HepG2 (cell line): ENCODE measurements around the gene IZUMO4. TPM values are rescaled to one million over a fixed set of nuclear protein-coding genes. Genes with fewer than 3 reads are reported as not detected.

Source experiments
- CAMTA2 ChIP-seq: sonication (generic); formaldehyde crosslinking; IDR thresholded peaks from 2 replicates; pipeline ENCODE4 v1.4.0; 2020; ENCODE audit warnings: mild to moderate bottlenecking, missing genetic modification reagents, borderline replicate concordance
- CHCHD3 ChIP-seq: sonication (generic); formaldehyde crosslinking; IDR thresholded peaks from 2 replicates; pipeline ENCODE4 v1.8.0; 2022; ENCODE audit warnings: mild to moderate bottlenecking, missing genetic modification reagents, moderate library complexity
- GPN1 ChIP-seq: sonication (generic); formaldehyde crosslinking; IDR thresholded peaks from 2 replicates; pipeline ENCODE4 v1.5.1; 2020; ENCODE audit warnings: missing genetic modification reagents, borderline replicate concordance
- GTF2F1 ChIP-seq: fragments of 150-350 bp; IDR thresholded peaks from 2 replicates; pipeline ENCODE4 v1.6.1; 2014; ENCODE audit warnings: low read length
- IRF2 ChIP-seq: IDR thresholded peaks from 2 replicates; pipeline ENCODE4 v1.6.1; 2018; ENCODE audit warnings: missing genetic modification reagents, missing compliant biosample characterization
- KDM3A ChIP-seq: IDR thresholded peaks from 2 replicates; pipeline ENCODE4 v1.6.1; 2018; ENCODE audit warnings: low read depth, missing compliant biosample characterization
- MTA3 ChIP-seq: sonication (generic); formaldehyde crosslinking; IDR thresholded peaks from 2 replicates; pipeline ENCODE4 v1.4.0; 2020; ENCODE audit warnings: missing genetic modification reagents
- NFATC3 ChIP-seq: sonication (generic); formaldehyde crosslinking; IDR thresholded peaks from 2 replicates; pipeline ENCODE4 v1.5.1; 2020; ENCODE audit warnings: mild to moderate bottlenecking, missing genetic modification reagents
- NR2F1 ChIP-seq, 2 experiments: fragments of 450-650 bp in 1 of 2; formaldehyde crosslinking in 1 of 2; IDR thresholded peaks; 2 replicates each; pipeline versions ENCODE4 v1.5.0 to v1.6.1; 2016 to 2020; ENCODE audit warnings: mild to moderate bottlenecking in 1 of 2, missing compliant biosample characterization in 1 of 2, missing genetic modification reagents in 1 of 2, moderate library complexity in 1 of 2
- PATZ1 ChIP-seq: sonication (generic); formaldehyde crosslinking; IDR thresholded peaks from 2 replicates; pipeline ENCODE4 v1.4.0; 2020; ENCODE audit warnings: missing genetic modification reagents
- PAWR ChIP-seq: sonication (generic); formaldehyde crosslinking; IDR thresholded peaks from 2 replicates; pipeline ENCODE4 v1.4.0; 2020; ENCODE audit warnings: missing genetic modification reagents, mild to moderate bottlenecking, borderline replicate concordance
- RAD21 ChIP-seq: fragments of 450-650 bp; formaldehyde crosslinking; IDR thresholded peaks from 2 replicates; pipeline ENCODE4 v1.5.0; 2020; ENCODE audit warnings: mild to moderate bottlenecking
- RFXANK ChIP-seq: IDR thresholded peaks from 2 replicates; pipeline ENCODE4 v1.6.1; 2016
- SKI ChIP-seq: fragments of 450-650 bp; IDR thresholded peaks from one replicate; pipeline ENCODE4 v1.6.1; 2018; ENCODE audit warnings: mild to moderate bottlenecking; ENCODE audit not compliant: partially characterized antibody
- TBX2 ChIP-seq: sonication (generic); formaldehyde crosslinking; IDR thresholded peaks from 2 replicates; pipeline ENCODE4 v1.5.0; 2020; ENCODE audit warnings: missing genetic modification reagents, mild to moderate bottlenecking, borderline replicate concordance
- TGIF2 ChIP-seq: IDR thresholded peaks from 2 replicates; pipeline ENCODE4 v1.6.1; 2016; ENCODE audit warnings: control low read depth, missing compliant biosample characterization
- ZBTB38 ChIP-seq: sonication (generic); formaldehyde crosslinking; IDR thresholded peaks from 2 replicates; pipeline ENCODE4 v1.5.1; 2020; ENCODE audit warnings: mild to moderate bottlenecking, missing genetic modification reagents
- ZC3H4 ChIP-seq: sonication (generic); formaldehyde crosslinking; IDR thresholded peaks from 2 replicates; pipeline ENCODE4 v1.4.0; 2020; ENCODE audit warnings: missing genetic modification reagents, borderline replicate concordance
- ZFP36 ChIP-seq: fragments of 150-350 bp; IDR thresholded peaks from 2 replicates; pipeline ENCODE4 v1.6.1; 2018; ENCODE audit warnings: borderline replicate concordance, low read length, low read depth; ENCODE audit not compliant: partially characterized antibody
- ZFY ChIP-seq: sonication (generic); formaldehyde crosslinking; IDR thresholded peaks from 2 replicates; pipeline ENCODE4 v1.4.0; 2020; ENCODE audit warnings: missing genetic modification reagents
- ZNF205 ChIP-seq: IDR thresholded peaks from 2 replicates; pipeline ENCODE4 v1.6.1; 2018; ENCODE audit warnings: missing biosample characterization, missing genetic modification reagents
- ZNF331 ChIP-seq: sonication (generic); formaldehyde crosslinking; IDR thresholded peaks from 2 replicates; pipeline ENCODE4 v1.4.0; 2020; ENCODE audit warnings: missing genetic modification reagents
- ZNF337 ChIP-seq: sonication (generic); formaldehyde crosslinking; IDR thresholded peaks from 2 replicates; pipeline ENCODE4 v1.5.1; 2020; ENCODE audit warnings: missing genetic modification reagents, low read depth, mild to moderate bottlenecking, borderline replicate concordance
- ZNF572 ChIP-seq: sonication (generic); formaldehyde crosslinking; IDR thresholded peaks from 2 replicates; pipeline ENCODE4 v1.5.1; 2020; ENCODE audit warnings: mild to moderate bottlenecking, missing genetic modification reagents
- ZNF615 ChIP-seq: sonication (generic); formaldehyde crosslinking; IDR thresholded peaks from 2 replicates; pipeline ENCODE4 v1.5.0; 2020; ENCODE audit warnings: mild to moderate bottlenecking, missing genetic modification reagents, borderline replicate concordance
- polyA plus RNA-seq, 8 experiments: library from polyadenylated mRNA; depleted of rRNA in 3 of 8; stranded (reverse) in 7 of 8; unstranded in 1 of 8; fragments of >200 nt; fragmentation: Illumina TruSeq in 4 of 8; extraction: Trizol in 4 of 8; gene quantifications; 2 replicates each; pipeline versions ENCODE4 v1.2.1 to v1.2.3, GENCODE V29; 2011 to 2016; ENCODE audit warnings: low read depth in 4 of 8, missing spikeins in 1 of 8, mixed read lengths in 1 of 8; ENCODE audit not compliant: insufficient read depth in 1 of 8
- total RNA-seq, 5 experiments: library from RNA; depleted of rRNA; stranded (reverse); fragments of >200 nt; fragmentation: Illumina TruSeq; extraction: Trizol; gene quantifications; 2 replicates each; pipeline ENCODE4 v1.2.3, GENCODE V29; 2016; ENCODE audit warnings: low read depth in 1 of 5
- TF ChIP-seq, protein P1 (sequence below): sonication (generic); formaldehyde crosslinking; IDR thresholded peaks from 2 replicates; pipeline ENCODE4 v1.5.0; 2020; ENCODE audit warnings: mild to moderate bottlenecking, missing genetic modification reagents, borderline replicate concordance
- TF ChIP-seq, protein P2 (sequence below): sonication (generic); formaldehyde crosslinking; IDR thresholded peaks from 2 replicates; pipeline ENCODE4 v1.9.0; 2021; ENCODE audit warnings: missing genetic modification reagents, borderline replicate concordance

IZUMO4 gene
- total and polyA plus RNA-seq, 2 of the 13 experiments (the other 11 are each of a cell fraction or from before 2014, with no cell fraction given): 0.77 to 3.9 TPM

DNA sequence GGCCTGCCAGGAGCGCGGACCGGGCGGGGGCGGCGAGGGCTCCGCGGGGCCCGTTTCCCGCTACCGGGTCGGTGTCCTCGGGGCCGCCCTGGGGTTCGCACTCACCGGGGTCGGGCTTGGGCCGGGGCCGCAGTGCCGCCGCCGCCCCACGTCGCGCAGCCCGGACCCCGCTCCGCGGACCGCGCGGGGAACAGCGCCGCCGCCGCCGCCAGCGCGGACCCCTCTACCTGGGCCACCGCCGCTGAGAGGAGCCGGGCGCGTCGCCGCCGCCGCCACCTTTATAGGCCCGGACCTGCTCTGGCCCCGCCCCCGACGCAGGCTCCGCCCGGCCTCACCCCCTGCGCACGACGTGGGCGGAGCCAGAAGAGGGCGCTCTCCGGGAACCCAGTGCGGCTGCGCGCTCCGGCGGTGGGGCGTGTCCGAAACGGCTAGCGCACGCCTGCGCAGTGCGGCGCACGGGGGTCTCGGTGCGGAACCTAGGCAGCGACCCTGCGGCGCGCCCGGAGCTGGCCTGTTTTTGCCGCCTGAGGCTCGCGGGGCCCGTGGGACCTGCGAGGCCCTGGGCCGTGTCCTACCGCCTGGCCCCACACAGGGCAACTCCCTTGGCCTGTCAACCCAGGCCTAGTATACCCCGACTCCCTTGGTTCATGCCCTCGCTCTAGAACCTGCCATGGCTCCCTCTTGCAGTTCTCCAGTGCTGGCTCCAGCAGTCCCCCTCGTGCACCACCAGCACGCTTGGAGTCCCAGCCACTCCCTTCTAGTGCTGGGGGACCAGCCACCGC is 45.5 kb upstream of the IZUMO4 start, which contains the start of gene MKNK2 (continued):
- TF ChIP-seq PAWR (CRISPR knock-in tag): no peak
- TF ChIP-seq ZNF205 (CRISPR knock-in tag): no peak; the same call in 1 of the 2 replicates
- TF ChIP-seq, protein P1, sequence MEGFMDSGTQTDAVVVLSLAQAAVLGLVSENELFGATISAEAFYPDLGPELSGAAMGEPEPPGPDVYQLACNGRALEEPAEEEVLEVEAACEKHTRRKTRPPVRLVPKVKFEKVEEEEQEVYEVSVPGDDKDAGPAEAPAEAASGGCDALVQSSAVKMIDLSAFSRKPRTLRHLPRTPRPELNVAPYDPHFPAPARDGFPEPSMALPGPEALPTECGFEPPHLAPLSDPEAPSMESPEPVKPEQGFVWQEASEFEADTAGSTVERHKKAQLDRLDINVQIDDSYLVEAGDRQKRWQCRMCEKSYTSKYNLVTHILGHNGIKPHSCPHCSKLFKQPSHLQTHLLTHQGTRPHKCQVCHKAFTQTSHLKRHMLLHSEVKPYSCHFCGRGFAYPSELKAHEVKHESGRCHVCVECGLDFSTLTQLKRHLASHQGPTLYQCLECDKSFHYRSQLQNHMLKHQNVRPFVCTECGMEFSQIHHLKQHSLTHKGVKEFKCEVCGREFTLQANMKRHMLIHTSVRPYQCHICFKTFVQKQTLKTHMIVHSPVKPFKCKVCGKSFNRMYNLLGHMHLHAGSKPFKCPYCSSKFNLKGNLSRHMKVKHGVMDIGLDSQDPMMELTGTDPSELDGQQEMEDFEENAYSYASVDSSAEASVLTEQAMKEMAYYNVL (CRISPR knock-in tag): no peak
- TF ChIP-seq ZNF615 (CRISPR knock-in tag): no peak
- no peak for TF ChIP-seq PATZ1
- TF ChIP-seq ZBTB38 (CRISPR knock-in tag): 0 out of 2 replicates have a peak, but pooled peaks have one; percentile 23
- no peak for TF ChIP-seq RFXANK
- TF ChIP-seq, protein P2, sequence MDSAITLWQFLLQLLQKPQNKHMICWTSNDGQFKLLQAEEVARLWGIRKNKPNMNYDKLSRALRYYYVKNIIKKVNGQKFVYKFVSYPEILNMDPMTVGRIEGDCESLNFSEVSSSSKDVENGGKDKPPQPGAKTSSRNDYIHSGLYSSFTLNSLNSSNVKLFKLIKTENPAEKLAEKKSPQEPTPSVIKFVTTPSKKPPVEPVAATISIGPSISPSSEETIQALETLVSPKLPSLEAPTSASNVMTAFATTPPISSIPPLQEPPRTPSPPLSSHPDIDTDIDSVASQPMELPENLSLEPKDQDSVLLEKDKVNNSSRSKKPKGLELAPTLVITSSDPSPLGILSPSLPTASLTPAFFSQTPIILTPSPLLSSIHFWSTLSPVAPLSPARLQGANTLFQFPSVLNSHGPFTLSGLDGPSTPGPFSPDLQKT (CRISPR knock-in tag): no peak
- TF ChIP-seq ZFY (CRISPR knock-in tag): peak; percentile 75
- TF ChIP-seq RAD21: peak; percentile 71
- TF ChIP-seq ZNF337: no peak
- no peak for TF ChIP-seq MTA3 (CRISPR knock-in tag)
- peak; percentile 96 for TF ChIP-seq ZFP36
- TF ChIP-seq GPN1: no peak; the same call in 1 of the 2 replicates
- peak; percentile 36; the same call in 1 of the 2 replicates for TF ChIP-seq IRF2
- peak; percentile 81 for TF ChIP-seq TBX2 (CRISPR knock-in tag)
- TF ChIP-seq TGIF2: no peak
- TF ChIP-seq SKI: peak; percentile 54
- TF ChIP-seq ZNF331: no peak; the same call in 1 of the 2 replicates
- peak; percentile 21; the same call in 1 of the 2 replicates for TF ChIP-seq KDM3A (CRISPR knock-in tag)
- no peak for TF ChIP-seq NR2F1 (CRISPR knock-in tag; IDR thresholded peaks at IDR 0.05)
- no peak for TF ChIP-seq ZC3H4 (CRISPR knock-in tag)
- no peak for TF ChIP-seq ZNF572 (CRISPR knock-in tag)
- peak; percentile 96 for TF ChIP-seq GTF2F1
- no peak for TF ChIP-seq CAMTA2 (CRISPR knock-in tag)
- TF ChIP-seq CHCHD3 (CRISPR knock-in tag): no peak
- TF ChIP-seq NFATC3 (CRISPR knock-in tag): 0 out of 2 replicates have a peak, but pooled peaks have one; percentile 61
